Panc1 (cell line): ENCODE results near the gene ARL8A. TPM values are rescaled to one million over a fixed set of nuclear protein-coding genes. Genes with fewer than 3 reads are reported as not detected.

ENCODE experiments used
- ATAC-seq: fragments of 200-7000 bp; cut with Tn5 transposase; 2 replicates; pipeline ENCODE4 v1.9.1; 2020; ENCODE audit warnings: mild to moderate bottlenecking, moderate library complexity
- BruUV-seq: library from RNA; stranded (reverse); fragments of 400-500 nt; replicated peaks from 2 replicates; lab custom pipeline; 2021; lab: Mats Ljungman, UMichigan
- CTCF ChIA-PET: fragments of 300-600 bp; sonication (Branson Sonifier 250); formaldehyde crosslinking; loops from one replicate; lab custom pipeline; 2022; ENCODE audit warnings: antibody characterized with exemption; lab: Charles Lee
- POLR2A ChIA-PET: fragments of 300-600 bp; sonication (Branson Sonifier 250); formaldehyde crosslinking; loops from one replicate; lab custom pipeline; 2022; ENCODE audit warnings: antibody characterized with exemption; lab: Charles Lee
- DNase-seq: peaks from one replicate; pipeline ENCODE4 v3.0.0-alpha.2; 2010; ENCODE audit warnings: low read depth, low spot score
- H3K27ac ChIP-seq: 2 replicates; pipeline ENCODE4 v1.5.1; 2011; ENCODE audit warnings: mild to moderate bottlenecking, low read length, inconsistent platforms
- H3K27me3 ChIP-seq: fragments of 200-500 bp; sonication (Bioruptor generic); 2 replicates; pipeline ENCODE4 v1.6.0; 2014; ENCODE audit warnings: low read length, inconsistent platforms; ENCODE audit not compliant: control insufficient read depth, insufficient read depth
- H3K36me3 ChIP-seq: fragments of 200-500 bp; sonication (Bioruptor generic); 2 replicates; pipeline ENCODE4 v1.5.1; 2014; ENCODE audit warnings: inconsistent platforms, mild to moderate bottlenecking, low read length, moderate library complexity; ENCODE audit not compliant: control insufficient read depth, insufficient read depth
- H3K4me1 ChIP-seq: 2 replicates; pipeline ENCODE4 v1.5.1; 2011; ENCODE audit warnings: inconsistent platforms, mild to moderate bottlenecking, low read length, moderate library complexity; ENCODE audit not compliant: control insufficient read depth, insufficient read depth
- H3K4me3 ChIP-seq, 2 experiments: 2 replicates each; pipeline ENCODE4 v1.5.1; 2011 to 2012; ENCODE audit warnings: low read depth in 2 of 2, low read length in 2 of 2, mild to moderate bottlenecking in 2 of 2, inconsistent platforms in 1 of 2, moderate library complexity in 1 of 2
- H3K9me3 ChIP-seq: fragments of 200-500 bp; sonication (Bioruptor generic); 2 replicates; pipeline ENCODE4 v1.5.1; 2014; ENCODE audit warnings: low read depth, mild to moderate bottlenecking, inconsistent platforms, low read length, moderate library complexity; ENCODE audit not compliant: control insufficient read depth, insufficient read depth
- POLR2AphosphoS5 ChIP-seq: IDR thresholded peaks from 2 replicates; pipeline ENCODE4 v1.6.1; 2012; ENCODE audit warnings: mild to moderate bottlenecking, low read depth, low read length, moderate library complexity
- SIN3A ChIP-seq: IDR thresholded peaks from 2 replicates; pipeline ENCODE4 v1.6.1; 2012; ENCODE audit warnings: low read depth, mild to moderate bottlenecking, low read length, moderate library complexity, borderline replicate concordance; ENCODE audit not compliant: insufficient read depth
- TCF7L2 ChIP-seq: IDR thresholded peaks from 2 replicates; pipeline ENCODE4 v1.6.1; 2011; ENCODE audit warnings: mild to moderate bottlenecking, low read depth, low read length, inconsistent platforms
- in situ Hi-C: cut with HindIII; loops from 2 replicates; pipeline ENCODE4 v1.10.0; 2016; ENCODE audit warnings: low sequenced_read_pairs, low pct_unique_long_range_greater_than_20kb
- intact Hi-C: fragments of 100-400 bp; cut with micrococcal nuclease; formaldehyde crosslinking; loops from one replicate; pipeline ENCODE4 v1.10.0; 2022; ENCODE audit not compliant: unreplicated experiment
- total RNA-seq: library from RNA; stranded (reverse); gene quantifications from one replicate; pipeline ENCODE4 v1.2.1, GENCODE V29; 2021; ENCODE audit not compliant: unreplicated experiment
- TF ChIP-seq, protein P1 (sequence below), 2 experiments: IDR thresholded peaks; 2 replicates each; pipeline ENCODE4 v1.6.1; 2011 to 2012; ENCODE audit warnings: low read depth in 2 of 2, control low read depth in 1 of 2, low read length in 1 of 2, mild to moderate bottlenecking in 1 of 2, moderate library complexity in 1 of 2; ENCODE audit not compliant: insufficient read depth in 1 of 2
- TF ChIP-seq, protein P2 (sequence below): fragments of 450-650 bp; IDR thresholded peaks from 2 replicates; pipeline ENCODE4 v1.5.1; 2017; ENCODE audit warnings: mild to moderate bottlenecking

ARL8A gene
- total RNA-seq, 1 experiment from 2014 or later = 62.6 TPM

DNA sequence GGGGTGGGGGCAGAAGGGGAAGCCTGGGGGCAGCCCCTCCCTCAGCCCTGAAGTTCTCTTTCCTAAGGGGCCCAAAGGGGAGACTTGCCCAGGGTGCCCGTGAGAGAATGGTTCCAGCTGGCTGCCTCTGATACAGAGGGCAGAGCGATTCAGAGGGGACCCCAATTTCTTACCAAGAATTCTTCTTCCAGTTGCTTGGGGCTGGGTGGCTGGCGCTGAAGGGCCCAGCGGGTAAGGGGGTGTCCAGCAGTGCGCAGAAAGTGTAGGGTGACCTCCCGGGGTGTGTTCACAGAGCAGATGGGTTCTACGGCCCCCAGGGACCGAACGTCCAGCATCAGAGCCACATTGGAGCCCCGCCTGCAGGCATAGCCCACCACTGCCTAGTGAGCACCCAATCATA is 13.4 kb upstream of the ARL8A start:
- Histone ChIP-seq H3K9me3 (no peaks in the 10 kb centered on the region), H3K27me3 (no peaks in the 10 kb centered on the region), H3K4me3 (no peak overlapping the region), H3K4me1 (peaks cover 3% of the 10 kb centered on the region; the same call in 1 of the 2 replicates), H3K27ac (no peak overlapping the region), H3K36me3 (no peaks in the 10 kb centered on the region)
- POLR2A ChIA-PET = no interaction called here
- CTCF ChIA-PET = interaction anchor here (0.7 kb wide), 1 partner anchor 31 kb away, joined by 4 read pairs; no protein-coding TSS in a partner anchor
- in situ Hi-C loops = no loop called here
- ATAC-seq = no peak
- BruUV-seq = no TSS peak
- TF ChIP-seq SIN3A = no peak
- no peak for TF ChIP-seq TCF7L2
- TF ChIP-seq, protein P1, sequence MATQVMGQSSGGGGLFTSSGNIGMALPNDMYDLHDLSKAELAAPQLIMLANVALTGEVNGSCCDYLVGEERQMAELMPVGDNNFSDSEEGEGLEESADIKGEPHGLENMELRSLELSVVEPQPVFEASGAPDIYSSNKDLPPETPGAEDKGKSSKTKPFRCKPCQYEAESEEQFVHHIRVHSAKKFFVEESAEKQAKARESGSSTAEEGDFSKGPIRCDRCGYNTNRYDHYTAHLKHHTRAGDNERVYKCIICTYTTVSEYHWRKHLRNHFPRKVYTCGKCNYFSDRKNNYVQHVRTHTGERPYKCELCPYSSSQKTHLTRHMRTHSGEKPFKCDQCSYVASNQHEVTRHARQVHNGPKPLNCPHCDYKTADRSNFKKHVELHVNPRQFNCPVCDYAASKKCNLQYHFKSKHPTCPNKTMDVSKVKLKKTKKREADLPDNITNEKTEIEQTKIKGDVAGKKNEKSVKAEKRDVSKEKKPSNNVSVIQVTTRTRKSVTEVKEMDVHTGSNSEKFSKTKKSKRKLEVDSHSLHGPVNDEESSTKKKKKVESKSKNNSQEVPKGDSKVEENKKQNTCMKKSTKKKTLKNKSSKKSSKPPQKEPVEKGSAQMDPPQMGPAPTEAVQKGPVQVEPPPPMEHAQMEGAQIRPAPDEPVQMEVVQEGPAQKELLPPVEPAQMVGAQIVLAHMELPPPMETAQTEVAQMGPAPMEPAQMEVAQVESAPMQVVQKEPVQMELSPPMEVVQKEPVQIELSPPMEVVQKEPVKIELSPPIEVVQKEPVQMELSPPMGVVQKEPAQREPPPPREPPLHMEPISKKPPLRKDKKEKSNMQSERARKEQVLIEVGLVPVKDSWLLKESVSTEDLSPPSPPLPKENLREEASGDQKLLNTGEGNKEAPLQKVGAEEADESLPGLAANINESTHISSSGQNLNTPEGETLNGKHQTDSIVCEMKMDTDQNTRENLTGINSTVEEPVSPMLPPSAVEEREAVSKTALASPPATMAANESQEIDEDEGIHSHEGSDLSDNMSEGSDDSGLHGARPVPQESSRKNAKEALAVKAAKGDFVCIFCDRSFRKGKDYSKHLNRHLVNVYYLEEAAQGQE (IDR thresholded peaks at IDR 0.05; ENCODE audit: insufficient read depth in 1 of 2, low read depth in 2 of 2, low read length in 1 of 2) = no peak
- TF ChIP-seq, protein P2, sequence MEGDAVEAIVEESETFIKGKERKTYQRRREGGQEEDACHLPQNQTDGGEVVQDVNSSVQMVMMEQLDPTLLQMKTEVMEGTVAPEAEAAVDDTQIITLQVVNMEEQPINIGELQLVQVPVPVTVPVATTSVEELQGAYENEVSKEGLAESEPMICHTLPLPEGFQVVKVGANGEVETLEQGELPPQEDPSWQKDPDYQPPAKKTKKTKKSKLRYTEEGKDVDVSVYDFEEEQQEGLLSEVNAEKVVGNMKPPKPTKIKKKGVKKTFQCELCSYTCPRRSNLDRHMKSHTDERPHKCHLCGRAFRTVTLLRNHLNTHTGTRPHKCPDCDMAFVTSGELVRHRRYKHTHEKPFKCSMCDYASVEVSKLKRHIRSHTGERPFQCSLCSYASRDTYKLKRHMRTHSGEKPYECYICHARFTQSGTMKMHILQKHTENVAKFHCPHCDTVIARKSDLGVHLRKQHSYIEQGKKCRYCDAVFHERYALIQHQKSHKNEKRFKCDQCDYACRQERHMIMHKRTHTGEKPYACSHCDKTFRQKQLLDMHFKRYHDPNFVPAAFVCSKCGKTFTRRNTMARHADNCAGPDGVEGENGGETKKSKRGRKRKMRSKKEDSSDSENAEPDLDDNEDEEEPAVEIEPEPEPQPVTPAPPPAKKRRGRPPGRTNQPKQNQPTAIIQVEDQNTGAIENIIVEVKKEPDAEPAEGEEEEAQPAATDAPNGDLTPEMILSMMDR = no peak
- no peak for TF ChIP-seq POLR2AphosphoS5
- DNase-seq = no peak
- intact Hi-C loops = no loop called here

DNA sequence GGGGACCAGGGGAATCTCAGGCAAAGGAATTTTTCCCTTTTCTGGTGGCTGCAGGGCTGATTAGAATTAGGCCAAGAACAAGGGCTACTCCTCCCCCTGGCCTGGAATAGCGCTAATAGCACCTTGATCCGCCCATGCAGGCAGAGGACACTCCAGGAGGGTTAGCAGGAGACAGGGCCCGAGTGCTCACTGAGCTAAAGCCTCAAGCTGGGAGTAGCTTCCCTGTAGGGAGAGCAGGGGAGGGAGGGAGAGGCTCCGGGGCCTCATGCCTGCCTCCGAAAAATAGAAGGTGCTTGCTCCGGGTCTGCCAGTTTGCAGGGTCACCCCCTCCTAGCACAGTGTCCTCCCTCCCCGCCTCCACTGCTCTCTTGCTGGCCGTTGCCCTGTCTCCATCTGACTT is 12.1 kb upstream of the ARL8A start:
- Histone ChIP-seq H3K4me1 (peaks cover 3% of the 10 kb centered on the region; the same call in 1 of the 2 replicates), H3K36me3 (no peaks in the 10 kb centered on the region), H3K27me3 (no peaks in the 10 kb centered on the region), H3K9me3 (no peaks in the 10 kb centered on the region), H3K27ac (no peak overlapping the region), H3K4me3 (no peak overlapping the region)
- intact Hi-C loops (no loop called here), in situ Hi-C loops (no loop called here)
- ATAC-seq = no peak
- no TSS peak for BruUV-seq
- ChIA-PET CTCF (no interaction called here), POLR2A (no interaction called here)
- DNase-seq = no peak
- TF ChIP-seq TCF7L2 = no peak
- TF ChIP-seq, protein P1 (IDR thresholded peaks at IDR 0.05; ENCODE audit: insufficient read depth in 1 of 2, low read depth in 2 of 2, low read length in 1 of 2) = no peak
